ENCODE measurements around the gene GHR. TPM values are rescaled to one million over a fixed set of nuclear protein-coding genes. Genes with fewer than 3 reads are reported as not detected.

The GHR gene
- 10 to 100 TPM; 17.9 to 24.0 (median 23.9) TPM for polyA plus RNA-seq (ENCODE audit: insufficient read length in 3 of 3)

DNA sequence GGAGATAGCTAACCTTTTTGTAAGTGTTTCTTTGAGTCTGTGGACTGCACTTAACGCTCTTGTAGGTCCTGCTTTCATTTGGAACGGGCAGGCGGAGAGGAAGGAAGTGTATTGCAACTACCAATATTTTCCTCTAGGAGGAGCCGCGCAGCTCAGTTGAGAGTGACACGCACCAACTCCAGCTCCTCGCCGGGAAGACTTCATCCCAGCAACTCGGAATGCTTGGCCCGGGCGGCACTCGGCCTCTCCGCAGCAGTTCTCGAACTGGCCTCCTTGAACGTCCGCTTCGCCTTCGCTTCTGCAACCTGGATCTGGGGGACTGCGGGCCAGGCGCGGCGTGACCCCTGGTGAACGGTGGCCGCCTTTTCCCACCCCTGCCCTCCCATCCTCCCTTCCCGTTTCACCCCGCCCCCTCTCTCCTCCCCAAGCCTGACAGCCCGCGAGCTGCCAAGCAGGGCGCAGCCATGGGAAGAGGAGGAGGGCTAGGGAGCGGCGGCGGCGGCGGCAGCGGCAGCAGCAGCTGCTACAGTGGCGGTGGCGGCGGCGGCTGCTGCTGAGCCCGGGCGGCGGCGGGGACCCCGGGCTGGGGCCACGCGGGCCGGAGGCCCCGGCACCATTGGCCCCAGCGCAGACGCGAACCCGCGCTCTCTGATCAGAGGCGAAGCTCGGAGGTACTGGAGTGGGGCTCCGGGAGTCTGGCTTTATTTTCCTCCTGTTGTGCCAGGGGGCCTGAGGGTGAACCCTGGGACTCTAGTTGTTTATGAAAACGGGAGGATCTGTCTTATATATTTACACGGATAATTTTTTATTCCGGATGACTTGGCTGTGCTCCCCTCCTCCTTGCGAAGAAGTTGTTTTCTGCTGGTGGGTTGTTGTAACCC, at the start of gene GHR:
GHR (plus strand) TSS at position 155 of the 881 bp plus-strand sequence. CDS start 142,436 bp downstream, outside the sequence.
- peak; percentile 74 to 84 (median 79) for DNase-seq (ENCODE audit: low read depth in 3 of 3, low spot score in 2 of 3)

DNA sequence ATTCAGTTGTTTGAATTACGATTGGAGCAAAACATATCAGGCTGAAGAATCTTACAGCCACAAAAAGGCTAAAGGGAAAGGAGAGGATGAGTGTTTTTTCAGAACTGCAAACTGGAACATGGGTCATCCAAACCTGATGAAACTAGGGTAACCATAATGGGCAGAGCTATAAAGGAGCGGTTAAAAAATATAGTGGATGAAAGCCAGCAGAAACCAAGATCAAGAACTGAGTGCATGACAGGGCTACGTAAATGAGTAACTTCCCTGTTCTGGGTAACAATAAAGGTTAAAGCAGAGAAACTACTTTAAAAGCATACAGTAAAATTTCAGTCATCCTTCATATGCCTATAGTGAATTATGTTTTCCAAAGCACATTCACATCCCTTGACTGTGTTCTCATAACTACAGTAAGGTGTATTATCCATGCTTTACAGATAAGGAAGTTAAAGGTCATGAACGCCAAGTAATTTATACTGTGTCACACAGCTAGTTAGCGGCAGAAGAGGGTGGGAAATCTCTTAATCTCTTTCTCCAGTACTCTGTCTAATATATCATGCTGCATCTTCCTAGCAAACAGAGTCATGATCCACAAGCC, 48.5 kb upstream of the GHR start:
- no peak for DNase-seq (ENCODE audit: low read depth in 3 of 3, low spot score in 2 of 3)

DNA sequence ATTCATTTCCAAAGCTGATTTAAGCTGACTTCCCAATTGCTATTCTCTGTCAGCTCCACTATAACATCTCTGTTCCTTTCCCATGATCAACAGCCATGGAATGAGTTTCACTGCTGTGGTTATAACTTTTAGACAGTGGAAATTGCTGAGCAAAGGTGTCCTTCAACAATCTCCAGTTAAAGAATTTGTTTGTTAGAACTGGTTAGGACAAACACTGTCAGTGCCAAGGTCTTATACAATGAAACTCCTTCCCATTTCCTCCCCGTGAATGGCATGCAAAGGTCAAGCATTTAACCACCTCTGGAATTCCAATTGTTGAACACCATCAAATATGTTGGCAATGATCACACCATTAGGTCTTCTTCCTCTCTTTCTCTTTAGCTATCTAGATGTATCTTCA, 45.7 kb upstream of the GHR start:
- DNase-seq (ENCODE audit: low read depth in 3 of 3, low spot score in 2 of 3): no peak

DNA sequence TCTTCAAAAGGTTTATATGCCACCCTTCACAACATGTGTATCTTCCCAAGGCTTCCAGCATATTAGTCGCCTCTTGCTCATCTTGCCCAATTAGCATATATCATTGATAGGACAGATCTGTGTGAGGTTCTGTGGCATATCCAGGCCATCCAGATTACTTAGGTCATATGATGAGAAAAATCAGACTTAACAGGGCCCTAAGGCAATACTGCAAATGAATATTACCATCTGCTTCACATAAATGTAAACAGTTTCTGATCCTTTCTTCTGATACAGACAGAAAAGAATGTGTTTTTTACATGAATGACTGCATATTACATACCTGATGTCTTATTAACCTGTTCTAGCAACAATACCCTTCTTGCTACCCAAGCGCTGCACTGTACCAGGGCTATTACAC, 41.3 kb upstream of the GHR start:
- no peak for DNase-seq (ENCODE audit: low read depth in 3 of 3, low spot score in 2 of 3)

DNA sequence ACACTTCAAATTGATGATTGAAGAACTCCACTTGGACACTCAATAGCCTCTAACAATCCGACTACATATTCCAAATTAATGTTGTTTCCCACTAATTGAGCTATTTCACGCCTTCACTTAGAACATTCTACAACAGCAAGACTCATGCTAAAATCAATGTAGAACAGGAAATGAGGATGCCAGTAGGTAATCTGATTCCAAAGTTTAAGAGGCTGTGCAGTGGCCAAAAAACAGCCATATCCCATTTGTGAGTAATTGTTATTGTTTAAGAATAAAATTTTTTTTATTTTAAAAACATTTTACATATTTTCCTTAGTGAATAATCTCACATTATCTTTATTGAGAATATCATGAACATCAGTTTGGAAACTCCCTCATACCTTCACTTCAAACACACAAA, 35.7 kb upstream of the GHR start:
- no peak for DNase-seq (ENCODE audit: low read depth in 3 of 3, low spot score in 2 of 3)

DNA sequence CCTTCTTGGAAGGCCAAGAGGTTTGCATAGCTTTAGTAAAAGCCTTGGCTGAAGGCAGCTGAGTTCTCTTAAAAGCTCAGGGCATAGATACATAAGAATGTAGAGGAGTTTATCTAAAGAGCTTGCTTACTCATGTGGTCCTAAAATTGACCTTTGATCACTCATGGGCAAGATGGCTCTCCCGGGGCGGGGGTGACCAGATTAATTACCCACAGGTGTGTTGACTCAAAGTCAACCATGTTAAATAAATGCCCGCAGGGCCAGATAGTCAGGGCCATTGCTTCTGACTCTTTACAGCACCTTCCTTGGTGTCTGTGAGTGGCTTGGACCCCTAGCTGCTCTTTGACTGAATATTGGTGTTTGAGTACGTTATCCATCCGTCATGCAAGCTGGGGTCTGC, 33.1 kb upstream of the GHR start:
- DNase-seq (ENCODE audit: low read depth in 3 of 3, low spot score in 2 of 3): no peak

DNA sequence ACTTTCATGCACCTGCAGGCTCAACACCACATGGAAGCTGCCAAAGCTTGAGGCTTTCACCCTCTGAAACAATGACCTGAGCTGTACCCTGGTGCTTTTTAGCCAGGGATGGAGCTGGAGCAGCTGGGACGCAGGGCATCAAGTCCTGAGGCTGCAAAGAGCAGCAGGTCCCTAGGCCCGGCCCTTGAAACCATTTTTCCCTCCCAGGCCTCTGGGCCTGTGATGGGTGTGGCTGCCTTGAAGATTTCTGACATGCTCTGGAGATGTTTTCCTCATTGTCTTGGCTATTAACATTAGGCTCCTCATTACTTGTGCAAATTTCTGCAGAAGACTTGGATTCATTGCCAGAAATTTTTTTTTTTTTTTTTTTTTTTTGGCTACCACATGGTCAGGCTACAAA, 30.3 kb upstream of the GHR start:
- no peak for DNase-seq (ENCODE audit: low read depth in 3 of 3, low spot score in 2 of 3)

DNA sequence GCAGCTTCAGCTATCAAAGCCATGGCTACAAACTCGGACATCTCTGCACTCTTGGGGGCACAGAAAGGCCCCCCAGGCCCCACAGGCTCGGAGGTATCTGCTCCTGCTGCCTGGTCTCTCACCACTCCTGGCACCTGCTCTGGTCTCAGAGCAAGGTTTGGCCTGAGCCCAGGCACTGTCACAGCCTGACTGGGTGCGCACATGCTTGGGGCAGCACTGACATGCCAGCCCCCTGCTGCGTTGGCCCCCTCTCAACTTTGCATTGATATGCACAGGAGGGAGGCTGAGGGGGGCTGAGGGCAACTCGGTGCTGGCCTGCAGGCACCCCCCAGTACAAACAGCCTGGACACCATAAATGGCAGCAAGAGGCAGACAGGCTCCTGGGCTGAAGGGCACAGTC, 27.1 kb upstream of the GHR start:
- no peak for DNase-seq (ENCODE audit: low read depth in 3 of 3, low spot score in 2 of 3)

DNA sequence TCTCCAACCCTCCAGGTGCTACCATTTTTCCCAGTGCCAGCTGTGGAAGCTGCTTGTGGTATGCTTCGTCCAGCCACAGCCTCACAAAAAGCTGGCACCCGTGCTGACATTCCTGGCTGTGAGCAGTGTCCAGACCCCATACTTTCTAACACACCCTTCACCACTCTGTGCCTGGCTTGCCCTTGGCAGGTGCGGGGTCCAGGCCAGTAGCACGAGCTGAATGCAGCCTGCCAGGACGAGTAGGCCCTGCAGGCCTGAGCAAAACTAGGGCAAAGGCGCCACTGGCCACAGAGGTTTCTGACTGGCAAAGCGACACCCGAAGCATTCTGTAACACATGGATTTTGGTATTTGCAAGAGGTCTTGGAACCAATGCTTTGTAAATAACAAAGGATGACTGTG, 26.0 kb upstream of the GHR start:
- DNase-seq (ENCODE audit: low read depth in 3 of 3, low spot score in 2 of 3): no peak

DNA sequence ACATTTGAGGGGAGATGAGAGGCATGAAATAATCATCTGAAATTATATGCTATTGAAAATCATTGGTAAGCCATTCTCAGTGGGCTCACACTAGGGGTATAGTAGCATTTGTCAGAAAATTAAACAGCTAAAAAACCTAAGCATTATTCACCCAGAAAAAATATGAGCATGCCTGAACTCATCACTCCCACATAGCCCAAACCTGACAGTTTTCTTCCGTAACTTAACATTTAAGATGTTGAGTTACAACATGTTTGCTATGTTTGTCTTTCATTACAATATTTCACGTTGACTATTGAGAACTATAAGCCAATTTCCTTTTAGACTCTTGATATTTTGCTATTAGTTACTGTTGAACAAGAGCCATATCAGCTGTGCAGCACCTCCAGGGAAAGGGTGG, 23.5 kb upstream of the GHR start:
- no peak for DNase-seq (ENCODE audit: low read depth in 3 of 3, low spot score in 2 of 3)

DNA sequence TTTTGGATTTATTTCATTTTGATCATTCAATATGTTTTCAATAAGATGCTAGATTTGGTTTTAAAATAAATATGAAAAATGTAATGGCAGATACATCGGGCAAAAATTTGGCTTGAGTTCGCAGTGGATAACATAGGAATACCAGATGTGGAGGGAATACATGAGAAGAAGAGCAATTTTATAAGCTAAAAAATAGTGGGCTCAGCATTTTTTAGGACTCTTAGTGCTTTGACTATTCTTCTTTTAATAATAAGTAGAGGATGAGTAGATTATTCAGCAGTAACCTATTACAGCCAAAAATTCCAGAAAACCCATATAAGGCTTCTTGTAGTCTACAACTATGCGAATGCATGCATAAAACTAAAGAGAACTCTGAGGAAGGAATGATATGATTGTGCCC, 22.8 kb upstream of the GHR start:
- no peak for DNase-seq (ENCODE audit: low read depth in 3 of 3, low spot score in 2 of 3)

DNA sequence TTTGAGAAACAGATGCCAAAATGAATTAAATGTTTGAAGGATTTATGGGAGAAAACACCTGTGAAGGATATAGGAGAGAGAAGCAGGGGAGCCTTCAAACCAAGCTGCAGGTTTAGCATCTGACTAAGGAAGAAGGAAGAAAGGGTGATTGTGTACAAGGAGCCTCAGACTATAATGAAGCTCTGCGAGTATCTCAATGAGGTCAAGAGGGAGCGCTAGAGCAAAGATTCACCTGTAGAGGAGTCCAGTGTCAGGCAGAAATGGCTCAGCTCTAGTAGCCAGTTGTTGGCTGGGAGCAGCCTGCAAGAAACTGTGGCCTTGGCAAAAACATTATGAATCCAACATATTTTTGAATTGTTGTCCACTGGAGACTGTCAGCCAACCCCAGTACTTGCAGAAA, 20.0 kb upstream of the GHR start:
- DNase-seq (ENCODE audit: low read depth in 3 of 3, low spot score in 2 of 3): no peak

DNA sequence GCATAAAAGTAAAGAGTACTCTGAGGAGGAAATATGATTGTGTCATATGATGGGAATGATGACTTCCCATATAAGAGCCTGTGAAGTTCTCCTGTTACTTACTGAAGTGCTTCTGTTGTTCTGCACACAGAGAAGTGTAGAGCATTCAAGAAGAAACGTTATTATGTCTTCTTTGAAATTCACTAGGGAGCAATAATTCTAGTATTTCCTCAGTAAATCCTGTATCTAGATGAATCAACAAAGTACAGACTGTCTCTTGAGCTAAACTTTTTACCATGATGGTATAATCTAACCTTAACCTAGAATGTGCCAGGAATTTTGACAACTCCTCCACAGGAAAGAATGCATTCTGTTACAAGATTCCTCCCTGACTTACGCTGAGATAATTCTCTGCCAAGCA, 18.9 kb upstream of the GHR start:
- no peak for DNase-seq (ENCODE audit: low read depth in 3 of 3, low spot score in 2 of 3)

DNA sequence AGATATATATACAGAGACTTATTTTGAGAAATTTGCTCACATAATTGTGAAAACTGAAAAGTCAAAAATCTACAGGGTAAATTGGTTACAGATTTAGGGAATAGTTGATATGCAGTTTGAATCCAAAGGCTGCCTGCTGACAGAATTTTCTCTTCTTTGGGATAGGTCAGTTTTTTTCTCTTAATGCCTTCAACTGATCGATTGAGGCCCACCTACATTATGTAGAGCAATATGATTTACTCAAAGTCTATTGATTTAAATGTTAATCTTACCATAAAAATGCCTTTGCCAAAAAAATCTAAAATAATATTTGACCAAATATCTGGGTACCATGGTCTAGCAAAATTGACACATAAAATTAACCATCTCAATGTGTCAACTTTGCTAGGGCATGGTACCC, 3.9 kb upstream of the GHR start:
- no peak for DNase-seq (ENCODE audit: low read depth in 3 of 3, low spot score in 2 of 3)

DNA sequence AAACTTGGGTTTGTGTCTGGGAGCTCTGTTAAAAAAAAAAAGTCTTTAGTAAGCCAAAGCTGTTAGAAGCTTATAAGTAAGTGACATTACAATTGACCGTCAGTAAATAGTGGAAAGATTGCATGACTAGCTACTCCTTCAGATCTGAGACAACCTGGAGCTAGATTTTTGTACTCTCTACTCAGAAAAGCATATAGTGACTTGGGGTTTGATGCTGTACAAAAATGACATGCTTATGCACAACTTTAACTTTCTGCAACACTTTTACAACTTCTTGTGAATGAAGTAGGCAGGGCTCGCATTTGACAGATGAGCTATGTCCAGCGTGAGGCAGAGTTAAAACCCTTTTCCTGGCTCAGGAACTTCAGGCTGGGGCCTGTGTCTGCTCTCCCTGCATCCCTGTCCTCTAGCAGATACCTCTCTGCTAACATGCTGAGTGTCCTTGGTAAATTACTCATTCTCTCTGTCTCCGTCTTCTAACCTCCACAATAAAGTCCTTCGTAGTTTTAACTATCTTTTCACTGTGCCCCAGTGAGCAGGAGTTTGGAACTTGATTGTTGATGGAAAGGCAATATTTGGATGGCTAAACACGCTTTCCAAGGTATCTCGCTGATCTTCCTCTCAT, 471 bp upstream of the GHR start:
- no peak for DNase-seq (ENCODE audit: low read depth in 3 of 3, low spot score in 2 of 3)

DNA sequence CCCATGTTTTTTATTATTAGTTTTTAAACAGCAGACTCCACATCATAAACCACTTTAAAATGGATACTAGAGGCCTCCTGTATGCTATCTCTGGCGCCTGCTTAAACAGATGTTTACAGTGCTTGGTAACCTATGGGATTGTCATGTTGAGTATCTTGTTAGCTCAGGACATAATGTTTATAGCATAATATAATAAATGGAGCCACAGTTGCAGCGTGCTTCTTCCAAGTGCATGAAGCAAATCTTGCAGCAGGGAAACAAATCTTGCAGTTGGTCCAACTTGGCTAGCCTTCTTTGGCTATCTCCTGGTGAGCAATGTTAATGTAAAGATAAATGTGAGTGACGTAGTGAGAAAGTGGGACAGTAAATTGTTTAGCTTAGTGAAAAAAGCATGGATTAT, 2.8 kb downstream of the GHR start:
- no peak for DNase-seq (ENCODE audit: low read depth in 3 of 3, low spot score in 2 of 3)

DNA sequence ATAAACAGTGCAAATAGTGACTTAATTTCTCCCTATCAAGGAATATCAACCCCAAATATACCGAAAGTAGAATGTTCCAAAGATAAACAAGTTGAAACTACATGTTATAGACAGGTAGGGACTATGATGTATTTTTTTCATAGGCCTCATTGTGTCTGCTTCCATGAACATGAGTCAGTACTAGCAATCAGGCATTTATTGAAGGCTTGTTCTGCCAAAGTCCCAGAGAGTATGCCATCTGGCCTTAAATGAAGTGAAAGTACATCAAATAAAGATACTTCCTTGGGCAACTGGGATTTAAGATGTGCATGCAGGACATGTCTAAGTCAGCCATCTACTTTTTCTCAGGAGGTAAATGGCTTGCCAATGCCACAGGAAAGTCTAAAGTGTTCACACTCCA, 6.5 kb downstream of the GHR start:
- no peak for DNase-seq (ENCODE audit: low read depth in 3 of 3, low spot score in 2 of 3)

DNA sequence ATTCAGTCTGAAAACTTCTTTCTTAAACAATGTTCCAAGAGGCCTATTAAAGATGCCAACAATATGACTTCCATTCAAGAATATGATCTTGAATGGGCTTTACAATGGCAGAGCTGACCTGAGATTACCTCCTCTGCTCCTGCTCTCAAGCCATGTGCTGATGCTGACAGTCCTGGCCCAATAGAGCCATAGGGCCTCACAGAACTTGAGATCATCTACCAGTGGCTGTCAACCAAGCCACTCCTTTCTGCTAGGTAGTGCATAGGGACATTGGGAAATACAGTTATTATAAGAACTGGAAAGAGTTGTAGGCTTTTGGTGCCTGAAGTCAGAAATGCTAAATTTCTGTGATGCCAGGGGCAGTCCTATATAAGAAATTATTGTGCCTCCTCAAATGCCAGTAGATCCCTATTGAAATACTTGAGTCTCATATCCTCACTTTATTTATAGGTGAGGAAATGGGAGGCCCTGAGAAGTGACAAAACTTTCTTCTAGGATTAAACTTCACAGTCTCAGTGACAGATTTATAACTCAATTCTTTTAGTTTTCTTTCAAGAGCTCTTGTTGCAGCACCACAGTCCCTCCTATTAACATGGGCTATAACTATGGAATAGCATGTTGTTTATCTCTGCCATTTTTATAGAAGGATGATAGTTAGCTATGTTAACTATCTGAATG, 10.9 kb downstream of the GHR start:
- DNase-seq (ENCODE audit: low read depth in 3 of 3, low spot score in 2 of 3): no peak

DNA sequence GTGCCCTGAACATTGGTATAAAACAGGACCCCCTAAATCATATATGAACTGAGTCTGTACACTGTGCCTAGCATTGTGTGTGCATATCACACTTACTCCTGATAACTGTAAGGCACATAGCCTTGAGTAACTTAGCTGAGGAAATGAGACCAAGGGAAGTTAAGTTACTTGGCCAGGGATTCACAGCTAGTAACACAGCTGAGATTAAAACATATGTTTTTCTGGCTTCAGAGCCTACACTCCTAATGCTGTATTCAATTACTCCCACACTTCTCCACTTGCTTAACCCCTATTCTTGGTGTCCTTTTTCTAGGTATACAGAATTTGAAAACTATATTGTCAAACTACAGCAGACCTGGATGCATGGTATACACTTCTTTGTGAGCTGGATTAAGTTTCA, 12.8 kb downstream of the GHR start:
- no peak for DNase-seq (ENCODE audit: low read depth in 3 of 3, low spot score in 2 of 3)

DNA sequence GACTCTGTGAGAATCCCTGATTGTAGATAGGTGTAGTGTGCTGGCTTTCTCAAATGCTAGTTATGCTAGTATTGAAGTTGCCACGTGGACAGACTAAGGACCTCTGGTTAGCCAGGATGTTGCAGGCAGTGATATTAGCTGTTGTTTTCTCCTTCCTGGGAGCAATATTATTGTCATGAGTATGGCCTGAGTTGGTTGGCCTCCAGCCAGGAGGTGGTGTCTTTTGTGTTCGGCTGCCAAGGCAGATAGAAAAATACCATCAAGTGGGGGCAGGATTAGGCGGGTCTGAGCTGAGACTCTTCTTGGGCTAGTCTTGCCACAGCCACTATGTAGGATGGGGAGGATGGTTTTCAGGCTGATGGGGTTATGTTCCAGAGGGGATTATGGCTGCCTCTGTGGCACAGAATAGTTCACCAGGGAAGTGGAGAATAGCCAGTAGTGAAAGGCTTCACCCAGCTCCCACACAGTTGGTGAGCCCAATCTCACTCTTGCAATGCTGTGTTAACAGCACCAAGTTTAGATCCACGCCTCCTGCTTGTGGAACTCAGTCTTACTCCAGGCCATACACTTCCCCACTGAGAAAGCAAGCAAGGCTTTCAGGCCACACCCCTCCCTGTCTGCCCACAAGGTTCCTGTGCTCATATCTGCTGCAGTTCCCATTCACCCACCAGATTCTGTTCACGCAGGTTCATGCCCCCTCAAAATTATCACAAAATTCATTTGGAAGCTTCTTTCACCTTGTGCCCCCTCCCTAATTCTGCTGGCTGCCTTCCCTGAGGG, 31.2 kb downstream of the GHR start:
- no peak for DNase-seq (ENCODE audit: low read depth in 3 of 3, low spot score in 2 of 3)

DNA sequence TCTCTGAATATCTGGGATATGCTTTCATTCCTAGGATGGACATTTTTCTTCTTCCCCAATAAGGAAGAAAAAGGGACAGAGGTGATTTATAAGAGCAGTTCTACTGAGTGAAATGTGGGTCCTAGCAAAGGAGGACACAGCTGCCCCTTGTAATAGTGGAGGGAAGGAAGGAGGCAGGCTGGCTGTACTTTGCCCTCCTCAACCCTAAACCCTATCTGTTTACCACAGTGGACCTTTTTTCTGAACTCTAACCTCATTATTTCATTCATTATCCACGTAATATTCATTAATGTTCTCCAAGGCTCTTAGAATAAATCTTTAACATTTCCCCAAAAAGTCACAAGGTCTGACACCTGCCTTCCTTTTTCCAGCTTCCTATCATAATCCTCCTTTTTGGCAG, 37.8 kb downstream of the GHR start:
- DNase-seq (ENCODE audit: low read depth in 3 of 3, low spot score in 2 of 3): no peak
